HL-60 (cell line): ENCODE data around the gene TNRC6A.

Experiments
- CTCF ChIP-seq: IDR thresholded peaks from one replicate; pipeline ENCODE4 v1.5.1; 2011; ENCODE audit warnings: low read length, control low read depth, inconsistent platforms; ENCODE audit not compliant: insufficient read depth
- POLR2AphosphoS5 ChIP-seq: IDR thresholded peaks from 2 replicates; pipeline ENCODE4 v1.6.1; 2012; ENCODE audit warnings: low read depth

GRCh38 chr16:24850289-24850938 lies 121.0 kb downstream of the TNRC6A start:
- TF ChIP-seq CTCF (no peak), POLR2AphosphoS5 (no peak)
